Lung (tissue), 12 donors: Measurements from ENCODE around the gene LIN9. TPM values are rescaled to one million over a fixed set of nuclear protein-coding genes. Genes with fewer than 3 reads are reported as not detected.

Experiments
- ATAC-seq: fragments of 200-7000 bp; cut with Tn5 transposase; one replicate; pipeline ENCODE4 v1.9.1; 2020; ENCODE audit warnings: moderate number of reproducible peaks; ENCODE audit not compliant: insufficient read depth, low FRiP score
- DNase-seq, 3 donors: peaks; one replicate each; pipeline ENCODE4 v3.0.0-alpha.2; 2013 to 2017
- H3K27ac ChIP-seq, 2 donors: one replicate each; pipeline ENCODE4 v1.5.1; 2013; ENCODE audit warnings: mild to moderate bottlenecking in 2 of 2, moderate library complexity in 2 of 2, control low read depth in 1 of 2, inconsistent platforms in 1 of 2, low read depth in 1 of 2, low read length in 1 of 2
- H3K27me3 ChIP-seq, 3 donors: one replicate each; pipeline ENCODE4 v1.5.1; 2013; ENCODE audit warnings: low read length in 2 of 3; ENCODE audit not compliant: control insufficient read depth in 3 of 3, insufficient read depth in 3 of 3
- H3K36me3 ChIP-seq, 4 donors: one replicate each; pipeline ENCODE4 v1.5.1; 2013; ENCODE audit warnings: low read length in 4 of 4, mild to moderate bottlenecking in 1 of 4, moderate library complexity in 1 of 4; ENCODE audit not compliant: control insufficient read depth in 4 of 4, insufficient read depth in 4 of 4
- H3K4me1 ChIP-seq, 5 donors: one replicate each; pipeline ENCODE4 v1.5.1; 2013; ENCODE audit warnings: low read length in 5 of 5, mild to moderate bottlenecking in 2 of 5, moderate library complexity in 1 of 5; ENCODE audit not compliant: control insufficient read depth in 5 of 5, insufficient read depth in 5 of 5
- H3K4me3 ChIP-seq: one replicate; pipeline ENCODE4 v1.5.1; 2013; ENCODE audit warnings: mild to moderate bottlenecking, control low read depth, moderate library complexity
- H3K9ac ChIP-seq, 2 donors: one replicate each; pipeline ENCODE4 v1.5.1; 2013; ENCODE audit warnings: low read length in 2 of 2, control low read depth in 1 of 2; ENCODE audit not compliant: insufficient read depth in 1 of 2
- H3K9me3 ChIP-seq, 4 donors: one replicate each; pipeline ENCODE4 v1.5.1; 2013; ENCODE audit warnings: low read length in 3 of 4, mild to moderate bottlenecking in 1 of 4, moderate library complexity in 1 of 4; ENCODE audit not compliant: control insufficient read depth in 4 of 4, insufficient read depth in 3 of 4
- WGBS, 2 donors: extraction: QIAGEN DNeasy Blood & Tissue Kit; methylation state at CpG; one replicate each; pipeline ENCODE4 v1.1.7; 2013; 5-methylcytosine and 5-hydroxymethylcytosine counted together
- polyA plus RNA-seq, 2 donors: library from polyadenylated mRNA; stranded (reverse); fragments of 200-250 nt; gene quantifications; one replicate each; pipeline ENCODE4 v1.2.1, GENCODE V29; 2013
- total RNA-seq, 2 donors: library from RNA; depleted of rRNA in 1 of 2; stranded (reverse); fragments of >200 nt in 1 of 2; gene quantifications; one replicate each; pipeline ENCODE4 v1.2.1, GENCODE V29; 2014 to 2021
- TF ChIP-seq, protein P1 (sequence below): IDR thresholded peaks from 2 replicates; pipeline ENCODE4 v1.5.1; 2012; ENCODE audit warnings: mild to moderate bottlenecking; ENCODE audit errors: control extremely low read depth, extremely low read depth
- donor health status: control.
- donor health status: control.
- donor health status: Bipolar disorder and iron deficiency.
- donor health status: healthy.
- donor health status: DM: yes; HTN: yes; CAD: no.

The LIN9 gene
- total and polyA plus RNA-seq, 4 donors = 1.4 to 9.7 (median 2.4) TPM

DNA sequence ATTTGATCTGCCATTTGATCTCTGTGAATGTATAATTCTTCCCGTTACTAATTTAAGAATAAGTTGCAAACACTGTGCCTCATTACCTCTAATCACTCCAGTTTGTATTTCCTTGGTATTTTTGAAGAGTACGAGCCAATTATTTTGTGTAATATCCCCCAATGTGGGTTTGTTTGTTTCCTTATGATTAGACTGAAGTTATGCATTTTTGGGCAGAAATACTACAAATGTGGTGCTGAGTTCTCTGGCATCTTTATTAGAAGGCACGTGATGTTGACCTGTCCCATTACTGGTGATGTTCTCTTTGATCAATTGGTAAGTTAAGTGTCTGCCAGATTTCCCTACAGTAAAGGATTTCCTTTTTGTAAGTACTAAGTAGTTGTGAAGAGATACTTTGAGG is 75.2 kb downstream of the LIN9 start:
- Histone ChIP-seq H3K9ac (no peak overlapping the region), H3K27ac (no peak overlapping the region), H3K36me3 (peaks cover 5 to 18% (median 5%) of the 10 kb centered on the region in 4 donors), H3K9me3 (no peaks in the 10 kb centered on the region), H3K27me3 (no peaks in the 10 kb centered on the region), H3K4me1 (no peaks in the 10 kb centered on the region), H3K4me3 (no peak overlapping the region)
- ATAC-seq = no peak
- DNase-seq = no peak
- TF ChIP-seq, protein P1, sequence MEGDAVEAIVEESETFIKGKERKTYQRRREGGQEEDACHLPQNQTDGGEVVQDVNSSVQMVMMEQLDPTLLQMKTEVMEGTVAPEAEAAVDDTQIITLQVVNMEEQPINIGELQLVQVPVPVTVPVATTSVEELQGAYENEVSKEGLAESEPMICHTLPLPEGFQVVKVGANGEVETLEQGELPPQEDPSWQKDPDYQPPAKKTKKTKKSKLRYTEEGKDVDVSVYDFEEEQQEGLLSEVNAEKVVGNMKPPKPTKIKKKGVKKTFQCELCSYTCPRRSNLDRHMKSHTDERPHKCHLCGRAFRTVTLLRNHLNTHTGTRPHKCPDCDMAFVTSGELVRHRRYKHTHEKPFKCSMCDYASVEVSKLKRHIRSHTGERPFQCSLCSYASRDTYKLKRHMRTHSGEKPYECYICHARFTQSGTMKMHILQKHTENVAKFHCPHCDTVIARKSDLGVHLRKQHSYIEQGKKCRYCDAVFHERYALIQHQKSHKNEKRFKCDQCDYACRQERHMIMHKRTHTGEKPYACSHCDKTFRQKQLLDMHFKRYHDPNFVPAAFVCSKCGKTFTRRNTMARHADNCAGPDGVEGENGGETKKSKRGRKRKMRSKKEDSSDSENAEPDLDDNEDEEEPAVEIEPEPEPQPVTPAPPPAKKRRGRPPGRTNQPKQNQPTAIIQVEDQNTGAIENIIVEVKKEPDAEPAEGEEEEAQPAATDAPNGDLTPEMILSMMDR = no peak
- 78 to 85% methylated on average over 3 of the region's 3 CpGs for WGBS, 2 donors

DNA sequence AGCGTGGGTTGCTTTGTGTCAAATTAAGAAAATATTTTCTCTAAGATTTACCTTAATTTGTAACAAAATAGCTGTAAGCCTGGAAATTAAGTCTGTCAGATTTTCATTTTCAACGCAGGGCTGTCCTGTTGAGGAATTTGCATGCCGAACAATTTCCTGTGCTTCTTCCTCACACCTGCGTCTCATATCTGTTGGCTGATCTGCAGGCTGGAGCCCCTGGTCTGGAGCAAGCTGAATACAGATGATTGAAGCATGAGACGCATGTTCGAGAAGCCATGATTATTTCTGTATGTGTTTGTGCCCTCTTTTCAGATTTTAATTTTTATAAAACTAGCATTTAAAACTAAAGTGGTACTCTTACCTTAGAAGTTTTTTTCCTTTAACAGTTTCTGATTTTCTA is 75.7 kb downstream of the LIN9 start:
- 83 to 92% methylated on average over 6 of the region's 6 CpGs for WGBS, 2 donors
- no peak for ATAC-seq
- H3K9ac ChIP-seq = no peak overlapping the region
- H3K27ac ChIP-seq = no peak overlapping the region
- no peaks in the 10 kb centered on the region for H3K9me3 ChIP-seq
- no peaks in the 10 kb centered on the region for H3K27me3 ChIP-seq
- H3K4me1 ChIP-seq = no peaks in the 10 kb centered on the region
- H3K36me3 ChIP-seq = peaks cover 3 to 17% (median 5%) of the 10 kb centered on the region in 4 donors
- H3K4me3 ChIP-seq = no peak overlapping the region
- TF ChIP-seq, protein P1 = no peak
- no peak for DNase-seq

DNA sequence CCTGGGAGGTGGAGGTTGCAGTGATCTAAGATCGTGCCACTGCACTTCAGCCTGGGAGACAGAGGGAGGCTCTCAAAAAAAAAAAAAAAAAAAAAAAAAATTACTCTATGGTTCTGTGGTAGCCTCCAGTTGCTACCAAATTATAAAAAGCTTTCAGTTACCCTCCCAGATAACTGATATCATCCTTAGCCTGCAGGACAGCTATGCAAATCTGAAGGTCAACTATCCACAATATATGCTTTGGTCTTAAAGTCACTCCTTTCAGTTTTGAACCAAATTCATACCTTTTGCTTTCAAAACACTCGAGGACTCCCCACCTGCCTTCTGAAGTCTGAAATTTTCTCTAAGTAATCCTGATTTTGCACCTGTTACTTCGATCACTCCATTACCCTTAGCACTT is 82.4 kb downstream of the LIN9 start:
- no peaks in the 10 kb centered on the region for H3K9me3 ChIP-seq
- DNase-seq = no peak
- ATAC-seq = no peak
- 96 to 97% methylated on average over 3 of the region's 3 CpGs for WGBS, 2 donors
- H3K27me3 ChIP-seq = peaks cover 0 to 15% (median 7%) of the 10 kb centered on the region in 3 donors
- H3K27ac ChIP-seq = no peak overlapping the region
- TF ChIP-seq, protein P1 = no peak
- H3K4me3 ChIP-seq = no peak overlapping the region
- peaks cover 0 to 5% (median 1%) of the 10 kb centered on the region in 4 donors for H3K36me3 ChIP-seq
- H3K9ac ChIP-seq = no peak overlapping the region
- peaks cover 0 to 5% (median 0%) of the 10 kb centered on the region in 5 donors for H3K4me1 ChIP-seq

DNA sequence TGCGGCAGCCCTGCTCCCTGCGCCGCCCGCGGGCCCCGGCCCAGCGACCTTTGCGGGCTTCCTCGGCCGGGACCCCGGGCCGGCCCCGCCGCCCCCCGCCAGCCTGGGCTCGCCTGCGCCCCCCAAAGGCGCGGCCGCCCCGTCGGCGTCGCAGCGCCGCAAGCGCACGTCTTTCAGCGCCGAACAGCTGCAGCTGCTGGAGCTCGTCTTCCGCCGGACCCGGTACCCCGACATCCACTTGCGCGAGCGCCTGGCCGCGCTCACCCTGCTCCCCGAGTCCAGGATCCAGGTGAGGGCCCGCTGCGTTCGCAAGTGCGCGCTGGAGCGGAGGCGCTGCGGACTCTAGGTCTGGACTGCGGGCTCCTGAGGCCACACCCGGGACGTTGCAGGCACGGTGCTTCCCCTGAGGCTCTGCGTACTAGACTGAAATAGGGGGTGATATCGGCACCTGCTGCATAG is 85.1 kb downstream of the LIN9 start:
- ATAC-seq (no peak), DNase-seq (peak; percentile 19 to 45 (median 44))
- Histone ChIP-seq H3K4me1 (peaks cover 0 to 5% (median 0%) of the 10 kb centered on the region in 5 donors), H3K4me3 (peak overlapping the region; percentile 35), H3K36me3 (no peaks in the 10 kb centered on the region), H3K27ac (no peak overlapping the region), H3K9ac (no peak overlapping the region), H3K27me3 (peaks cover 0 to 15% (median 7%) of the 10 kb centered on the region in 3 donors), H3K9me3 (no peaks in the 10 kb centered on the region)
- WGBS, 2 donors = 2 to 3% methylated on average over 17 to 55 of the region's 55 CpGs
- TF ChIP-seq, protein P1 = no peak
